GM19043 (cell line): Measurements from ENCODE around the gene MALL.
"Not testable (repeated sequence)": the region's sequence is repeated elsewhere in the genome, so short reads cannot be mapped to it uniquely, and the experiment has no call there.

ENCODE experiments used
- ATAC-seq: cut with Tn5 transposase; IDR thresholded peaks from one replicate; pipeline ENCODE4 v1.9.1; 2021; ENCODE audit warnings: low read depth; ENCODE audit not compliant: unreplicated experiment

The MALL gene

GRCh38 chr2:110121592-110121991 is 6.0 kb upstream of the MALL start:
- no peak for ATAC-seq

GRCh38 chr2:110121052-110121334 is 5.4 kb upstream of the MALL start:
- no peak for ATAC-seq

GRCh38 chr2:110120171-110121051 is 4.8 kb upstream of the MALL start:
- no peak for ATAC-seq

GRCh38 chr2:110116033-110116710 is 550 bp upstream of the MALL start:
- ATAC-seq, result no peak

GRCh38 chr2:110114831-110115255 is 779 bp downstream of the MALL start:
- no peak for ATAC-seq

- ATAC-seq, result no peak
Observed at GRCh38 chr2:110113961-110114591, 1.5 kb downstream of the MALL start.

- ATAC-seq, result not testable (repeated sequence)
Observed at GRCh38 chr2:110108291-110108690, 7.3 kb downstream of the MALL start.

GRCh38 chr2:110107092-110108079 is 8.2 kb downstream of the MALL start:
- ATAC-seq, result no peak

- ATAC-seq, result no peak
Observed at GRCh38 chr2:110106642-110107041, 9.0 kb downstream of the MALL start.

GRCh38 chr2:110105608-110106467 is 9.8 kb downstream of the MALL start:
- no peak for ATAC-seq

- no peak for ATAC-seq
Observed at GRCh38 chr2:110105183-110105582, 10.4 kb downstream of the MALL start.

GRCh38 chr2:110104025-110104771 is 11.4 kb downstream of the MALL start:
- ATAC-seq, result no peak

GRCh38 chr2:110103061-110103961 is 12.3 kb downstream of the MALL start:
- ATAC-seq, result no peak

- ATAC-seq, result no peak
Observed at GRCh38 chr2:110101901-110102803, 13.5 kb downstream of the MALL start.

- no peak for ATAC-seq
Observed at GRCh38 chr2:110101280-110101844, 14.3 kb downstream of the MALL start.

GRCh38 chr2:110100880-110101279 is 14.7 kb downstream of the MALL start:
- ATAC-seq, result not testable (repeated sequence)
